NCI-H526 (cell line): ENCODE data around the gene RUFY4.

Experiments used
- DNase-seq, 2 experiments: peaks; one replicate each; lab custom pipeline; 2025; lab: John Stamatoyannopoulos, UW

The RUFY4 gene

DNA sequence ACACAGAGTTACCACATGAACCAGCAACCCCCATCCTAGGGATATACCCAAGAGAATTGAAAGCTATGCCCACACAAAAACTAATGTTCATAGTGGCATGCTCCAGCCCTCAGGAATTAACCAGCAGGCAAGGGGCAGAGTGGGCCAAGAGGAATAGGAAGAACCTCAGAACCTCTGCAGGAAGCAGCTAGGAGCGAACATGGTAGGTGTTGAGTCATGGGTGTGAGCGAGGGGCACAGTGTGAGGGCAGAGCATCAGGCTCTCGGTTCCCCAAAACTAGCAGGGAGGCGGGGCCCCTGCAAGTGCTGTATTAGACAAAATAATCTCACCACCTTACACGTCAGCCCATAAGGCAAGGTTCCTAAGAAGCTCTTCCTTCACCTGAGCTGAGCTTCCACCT is 5.6 kb upstream of the RUFY4 start:
- no peak for DNase-seq

DNA sequence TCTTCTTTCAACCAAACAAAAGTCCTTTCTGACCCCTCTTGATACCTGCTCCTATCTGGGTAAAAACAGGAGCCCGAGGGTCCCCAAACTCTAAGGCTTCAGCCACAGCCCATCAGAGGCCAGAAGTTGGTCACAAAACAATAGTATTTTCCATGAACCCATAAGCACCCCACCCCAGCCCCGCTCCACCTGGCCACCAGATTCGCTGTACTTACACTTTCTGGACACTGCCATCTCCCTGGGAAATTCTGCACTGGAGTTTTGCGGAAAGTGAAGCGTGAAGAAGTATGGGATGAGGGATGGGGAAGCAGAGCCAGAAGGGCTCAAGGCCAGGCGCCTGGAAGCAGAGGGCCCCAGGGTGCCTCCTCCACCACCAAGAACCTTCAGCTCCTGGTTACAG is 5.2 kb upstream of the RUFY4 start:
- DNase-seq, result no peak

- DNase-seq, result no peak
These were observed 3.6 kb upstream of the RUFY4 start for GRCh38 chr2:218065239-218066006.

GRCh38 chr2:218066926-218067515 is 2.0 kb upstream of the RUFY4 start:
- DNase-seq, result no peak

- no peak for DNase-seq
These were observed 1.5 kb upstream of the RUFY4 start for GRCh38 chr2:218067523-218067922.

- no peak for DNase-seq
These were observed 700 bp downstream of the RUFY4 start for GRCh38 chr2:218069606-218070300.

DNA sequence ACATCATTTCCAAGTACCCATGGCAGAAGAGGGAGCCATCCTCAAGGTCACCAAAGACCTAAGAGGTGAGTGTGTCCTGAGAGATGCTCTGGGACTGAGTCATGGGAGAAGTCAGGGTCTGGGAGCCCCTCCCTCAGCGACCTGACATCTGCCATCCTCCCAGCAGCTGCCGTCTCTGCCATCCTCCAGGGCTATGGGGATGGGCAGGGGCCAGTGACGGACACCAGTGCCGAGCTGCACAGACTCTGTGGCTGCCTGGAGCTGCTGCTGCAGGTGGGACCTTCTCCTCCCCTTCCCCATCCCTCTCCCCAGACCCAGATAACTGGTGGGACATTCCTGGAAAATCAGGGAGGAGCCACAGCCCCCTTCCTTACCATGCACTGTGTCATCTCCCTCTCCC is 1.5 kb downstream of the RUFY4 start:
- no peak for DNase-seq

DNA sequence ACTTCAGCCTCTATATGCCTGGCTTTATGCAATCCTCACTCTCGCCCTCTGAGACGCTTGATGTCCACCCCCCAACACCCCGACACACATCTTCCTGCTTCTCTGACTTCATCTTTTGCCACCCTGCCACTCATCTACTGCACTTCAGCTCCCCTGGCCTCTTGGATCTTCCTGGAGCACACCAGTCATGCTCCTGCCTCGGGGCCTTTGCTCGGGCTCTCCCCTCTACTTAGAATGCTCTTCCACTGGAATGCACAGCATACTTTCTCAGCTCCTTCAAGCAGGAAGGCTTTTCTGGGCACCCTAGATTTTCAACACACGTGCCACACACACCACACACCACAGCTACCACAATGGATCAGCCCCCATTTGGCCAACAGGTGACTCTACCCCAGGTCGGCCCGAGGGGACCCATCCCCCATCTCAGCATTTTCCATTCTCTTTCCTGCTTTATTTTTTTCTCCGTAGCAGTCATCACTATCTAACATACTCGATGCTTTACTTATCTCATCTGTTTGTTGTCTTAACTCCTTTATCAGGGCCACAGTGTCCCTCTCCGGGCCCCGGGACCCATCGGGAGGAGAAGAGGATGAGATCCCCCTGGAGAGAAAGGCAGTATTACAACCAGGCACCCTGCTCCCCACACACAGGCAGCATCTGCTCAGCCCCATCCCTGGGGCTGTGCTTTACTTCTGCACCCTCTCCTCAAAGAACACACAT is 2.3 kb downstream of the RUFY4 start:
- DNase-seq, result no peak

- DNase-seq, result no peak
These were observed 2.9 kb downstream of the RUFY4 start for GRCh38 chr2:218072002-218072401.

- DNase-seq, result no peak
These were observed 3.5 kb downstream of the RUFY4 start for GRCh38 chr2:218072478-218073024.

DNA sequence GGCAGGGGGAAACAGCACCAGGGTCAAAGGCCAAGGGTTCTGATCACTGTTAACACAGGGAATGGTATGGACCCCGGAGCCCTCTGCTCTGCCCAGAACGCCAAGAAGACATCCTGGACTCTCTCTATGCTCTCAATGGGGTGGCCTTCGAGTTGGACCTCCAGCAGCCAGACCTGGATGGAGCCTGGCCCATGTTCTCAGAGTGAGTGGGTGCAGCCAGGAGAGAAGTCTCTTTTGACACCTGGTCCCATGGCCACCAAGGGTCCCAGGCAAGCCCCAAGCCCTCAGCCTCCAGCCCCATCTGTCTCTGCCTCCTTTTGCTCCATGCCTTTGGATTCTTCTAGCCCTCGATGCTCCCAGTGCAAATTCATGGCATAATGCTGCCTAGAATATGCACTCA is 4.1 kb downstream of the RUFY4 start:
- DNase-seq, result no peak

GRCh38 chr2:218074031-218074430 is 5.0 kb downstream of the RUFY4 start:
- DNase-seq, result peak in 1 of 2 experiments; percentile 55

DNA sequence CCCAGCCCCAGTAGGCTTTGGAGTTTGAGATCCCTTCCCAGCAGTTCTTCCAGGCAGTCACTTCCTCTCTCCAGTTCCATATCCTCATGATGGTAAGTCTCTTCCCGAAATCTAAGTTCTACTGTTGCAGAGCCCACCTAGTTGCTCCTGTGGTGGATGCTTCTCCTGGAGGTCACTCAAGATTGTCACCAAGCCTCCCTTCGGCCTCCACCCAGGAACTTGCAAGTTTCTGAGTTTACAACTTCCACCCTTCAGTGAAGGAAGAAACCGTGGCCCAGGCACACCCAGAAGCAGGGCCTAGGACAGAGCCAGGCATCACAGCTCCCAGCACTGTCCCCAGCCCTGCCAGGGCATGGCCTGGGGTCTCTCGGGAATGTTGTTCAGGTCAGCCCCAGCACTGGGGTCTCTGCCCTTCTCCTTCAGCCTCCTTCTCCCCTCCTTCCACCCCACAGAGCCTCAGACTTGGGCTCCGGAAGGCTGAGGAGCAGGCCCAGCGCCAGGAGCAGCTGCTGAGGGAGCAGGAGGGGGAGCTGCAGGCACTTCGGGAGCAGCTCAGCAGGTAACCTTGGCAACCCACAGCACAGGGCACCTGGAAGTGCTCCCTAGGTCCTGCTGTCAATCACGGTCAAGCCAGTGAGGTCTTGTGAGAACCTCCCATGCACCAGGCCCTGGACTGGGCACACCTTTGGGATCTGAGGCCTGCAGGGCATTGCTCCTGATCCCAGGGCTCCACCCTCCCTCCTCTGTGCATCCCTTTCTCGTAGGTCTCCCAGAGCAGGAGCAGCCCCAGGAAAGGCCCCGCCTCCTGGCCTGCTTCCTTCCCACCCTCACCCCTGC is 7.1 kb downstream of the RUFY4 start:
- peak in 1 of 2 experiments; percentile 5 for DNase-seq

GRCh38 chr2:218077464-218078216 is 8.6 kb downstream of the RUFY4 start:
- no peak for DNase-seq

DNA sequence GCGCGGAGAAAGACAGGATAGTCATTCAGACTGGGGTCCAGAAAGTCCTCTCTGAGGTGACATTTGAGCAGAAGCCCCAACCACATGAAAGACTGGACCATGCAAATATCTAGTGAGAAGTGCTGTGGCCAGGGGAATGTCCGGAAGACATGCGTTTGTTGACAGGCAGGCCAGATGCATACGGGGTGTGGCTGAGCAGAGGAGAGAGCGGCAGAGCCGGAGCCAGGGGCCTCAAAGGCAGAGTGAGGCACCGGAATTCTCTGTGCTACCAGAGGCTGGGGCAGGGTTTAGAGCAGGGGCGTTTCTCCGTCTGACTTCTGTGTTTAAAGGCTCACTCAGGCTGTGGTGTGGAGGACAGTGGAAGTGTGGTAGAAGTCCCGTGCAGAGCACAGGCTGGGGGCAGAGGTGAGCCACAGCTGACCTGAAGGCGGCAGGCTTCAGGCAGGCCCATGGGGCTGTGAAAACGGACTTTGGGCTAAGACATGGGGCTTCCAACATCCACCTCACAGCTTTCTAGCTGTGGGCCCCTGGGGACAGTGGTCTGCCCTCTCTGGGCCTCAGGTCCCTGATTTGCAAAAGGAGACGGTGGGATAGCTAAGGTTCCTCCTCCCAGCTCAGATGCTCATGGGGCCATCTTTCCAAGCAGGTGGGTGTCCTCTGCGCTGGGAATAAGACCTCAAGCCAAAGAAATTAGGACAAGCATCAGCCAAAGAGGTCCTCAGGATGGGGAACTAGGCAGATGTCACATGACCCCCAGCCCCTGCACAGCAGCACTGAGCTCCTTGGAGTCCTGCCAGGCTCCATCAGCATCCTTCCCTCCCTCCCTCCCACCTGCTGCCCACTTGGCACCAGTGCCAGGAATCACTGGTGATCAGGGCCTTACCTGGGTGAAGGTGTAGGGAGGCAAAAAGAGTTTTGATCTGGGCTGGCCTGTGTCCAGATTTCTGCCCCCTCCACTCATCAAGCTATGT is 11.2 kb downstream of the RUFY4 start:
- no peak for DNase-seq

- no peak for DNase-seq
These were observed 12.0 kb downstream of the RUFY4 start for GRCh38 chr2:218081063-218081462.

- no peak for DNase-seq
These were observed 12.6 kb downstream of the RUFY4 start for GRCh38 chr2:218081695-218082094.

- no peak for DNase-seq
These were observed 13.7 kb downstream of the RUFY4 start for GRCh38 chr2:218082586-218083351.

- DNase-seq, result no peak
These were observed 14.3 kb downstream of the RUFY4 start for GRCh38 chr2:218083352-218083676.
